Vagina (tissue), 2 donors: Measurements from ENCODE around the gene USH2A.

Experiments
- CTCF ChIP-seq, 3 experiments: fragments of 450-650 bp in 2 of 3; fragments of 200-600 bp in 1 of 3; sonication (generic) in 1 of 3; IDR thresholded peaks; one replicate each; pipeline ENCODE4 v1.5.1; 2017 to 2019; ENCODE audit warnings: antibody characterized with exemption in 3 of 3, mild to moderate bottlenecking in 2 of 3, moderate library complexity in 2 of 3
- POLR2A ChIP-seq, 2 donors: fragments of 450-650 bp; IDR thresholded peaks; one replicate each; pipeline ENCODE4 v1.6.1; 2017; ENCODE audit warnings: antibody characterized with exemption in 2 of 2, mild to moderate bottlenecking in 2 of 2, moderate library complexity in 2 of 2
- POLR2AphosphoS5 ChIP-seq, 2 donors: sonication (generic); formaldehyde crosslinking; IDR thresholded peaks; one replicate each; pipeline ENCODE4 v1.9.0; 2017; ENCODE audit warnings: antibody characterized with exemption in 2 of 2, mild to moderate bottlenecking in 2 of 2, low read depth in 1 of 2; ENCODE audit not compliant: insufficient read depth in 1 of 2

DNA sequence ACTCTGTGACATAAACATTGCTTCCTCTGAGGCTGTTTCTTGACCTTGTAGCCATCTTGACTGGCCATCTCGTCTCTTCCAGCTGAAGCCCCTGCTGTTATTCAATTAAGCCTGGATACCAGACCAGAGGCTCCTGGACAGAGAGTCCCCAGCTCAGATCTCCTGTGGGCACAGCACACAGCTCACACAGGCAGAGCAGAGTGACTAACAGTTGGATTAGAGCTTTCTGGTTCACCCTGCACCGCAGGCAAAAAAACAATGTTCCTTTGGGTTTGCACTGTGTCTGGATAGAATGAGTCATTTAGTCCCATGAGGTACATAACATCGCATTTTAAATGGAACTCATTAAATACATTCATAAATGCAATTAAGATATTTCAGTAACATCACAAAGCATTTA, 33.4 kb upstream of the USH2A start:
- TF ChIP-seq CTCF (IDR thresholded peaks at IDR 0.05) (no peak), POLR2A (IDR thresholded peaks at IDR 0.05) (no peak), POLR2AphosphoS5 (IDR thresholded peaks at IDR 0.05; ENCODE audit: insufficient read depth in 1 of 2, low read depth in 1 of 2) (no peak)
